ENCODE results near the gene FAM78A.

DNA sequence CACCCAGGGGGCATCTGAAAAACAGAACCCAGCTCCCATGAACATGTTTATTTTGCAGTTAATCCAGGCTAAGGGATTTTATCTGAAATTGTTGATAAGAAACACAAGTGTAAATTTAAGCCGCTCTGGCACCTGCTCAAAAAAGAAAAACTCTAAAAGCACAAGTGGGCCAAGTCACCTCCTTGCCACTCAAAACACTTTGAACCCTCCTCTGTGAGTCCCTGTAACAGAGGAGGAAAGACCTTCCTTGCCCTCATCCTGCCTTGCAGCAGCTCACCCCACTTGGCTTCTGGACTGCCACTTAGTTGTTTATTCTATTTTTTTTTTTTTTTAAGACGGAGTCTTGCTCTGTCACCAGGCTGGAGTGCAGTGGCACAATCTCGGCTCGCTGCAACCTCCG, 39.5 kb downstream of the FAM78A start:
- TF ChIP-seq, protein P1, sequence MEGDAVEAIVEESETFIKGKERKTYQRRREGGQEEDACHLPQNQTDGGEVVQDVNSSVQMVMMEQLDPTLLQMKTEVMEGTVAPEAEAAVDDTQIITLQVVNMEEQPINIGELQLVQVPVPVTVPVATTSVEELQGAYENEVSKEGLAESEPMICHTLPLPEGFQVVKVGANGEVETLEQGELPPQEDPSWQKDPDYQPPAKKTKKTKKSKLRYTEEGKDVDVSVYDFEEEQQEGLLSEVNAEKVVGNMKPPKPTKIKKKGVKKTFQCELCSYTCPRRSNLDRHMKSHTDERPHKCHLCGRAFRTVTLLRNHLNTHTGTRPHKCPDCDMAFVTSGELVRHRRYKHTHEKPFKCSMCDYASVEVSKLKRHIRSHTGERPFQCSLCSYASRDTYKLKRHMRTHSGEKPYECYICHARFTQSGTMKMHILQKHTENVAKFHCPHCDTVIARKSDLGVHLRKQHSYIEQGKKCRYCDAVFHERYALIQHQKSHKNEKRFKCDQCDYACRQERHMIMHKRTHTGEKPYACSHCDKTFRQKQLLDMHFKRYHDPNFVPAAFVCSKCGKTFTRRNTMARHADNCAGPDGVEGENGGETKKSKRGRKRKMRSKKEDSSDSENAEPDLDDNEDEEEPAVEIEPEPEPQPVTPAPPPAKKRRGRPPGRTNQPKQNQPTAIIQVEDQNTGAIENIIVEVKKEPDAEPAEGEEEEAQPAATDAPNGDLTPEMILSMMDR (conservative IDR thresholded peaks at IDR 0.05; ENCODE audit: low read length), result no peak
- no peak for TF ChIP-seq EZH2phosphoT487 (IDR thresholded peaks at IDR 0.05; ENCODE audit: borderline replicate concordance)
